ENCODE data around the gene CDH4.

Gene CDH4

DNA sequence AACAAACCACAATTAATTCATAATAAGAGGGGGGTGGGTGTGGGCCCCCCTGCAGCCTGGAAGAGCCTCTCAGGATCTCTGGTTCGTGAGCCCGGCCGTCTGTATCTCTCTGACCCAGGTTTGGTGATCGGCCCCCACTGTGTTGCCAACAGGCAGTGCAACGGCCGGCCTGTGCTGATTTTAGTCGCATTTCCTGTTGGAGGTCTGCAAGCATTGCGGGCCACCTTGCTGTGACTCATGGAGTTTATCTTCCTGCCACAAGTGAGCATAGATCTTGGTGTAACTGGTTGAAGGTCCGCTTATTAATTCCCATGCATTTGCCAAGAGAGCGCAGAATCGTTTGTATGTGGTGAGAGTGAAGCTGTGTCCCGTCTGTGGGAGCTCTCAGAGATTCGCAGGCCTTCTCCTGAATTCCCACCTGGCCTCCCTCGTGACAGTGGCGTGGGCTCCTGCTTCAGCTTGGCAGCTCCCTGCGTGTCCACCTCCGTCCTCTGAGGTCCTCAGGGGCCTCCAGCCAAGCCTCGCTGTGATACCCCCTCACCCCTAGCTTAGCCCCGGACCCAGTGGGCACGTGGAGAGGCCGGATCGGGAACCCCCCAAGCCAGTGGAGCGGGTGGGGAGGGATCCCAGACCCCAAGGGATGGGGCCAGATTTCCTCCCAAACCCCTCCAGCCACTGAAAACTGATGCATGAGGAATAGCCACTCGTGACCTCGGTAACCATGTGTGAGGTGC, 269.8 kb downstream of the CDH4 start:
- DNase-seq, result no peak

DNA sequence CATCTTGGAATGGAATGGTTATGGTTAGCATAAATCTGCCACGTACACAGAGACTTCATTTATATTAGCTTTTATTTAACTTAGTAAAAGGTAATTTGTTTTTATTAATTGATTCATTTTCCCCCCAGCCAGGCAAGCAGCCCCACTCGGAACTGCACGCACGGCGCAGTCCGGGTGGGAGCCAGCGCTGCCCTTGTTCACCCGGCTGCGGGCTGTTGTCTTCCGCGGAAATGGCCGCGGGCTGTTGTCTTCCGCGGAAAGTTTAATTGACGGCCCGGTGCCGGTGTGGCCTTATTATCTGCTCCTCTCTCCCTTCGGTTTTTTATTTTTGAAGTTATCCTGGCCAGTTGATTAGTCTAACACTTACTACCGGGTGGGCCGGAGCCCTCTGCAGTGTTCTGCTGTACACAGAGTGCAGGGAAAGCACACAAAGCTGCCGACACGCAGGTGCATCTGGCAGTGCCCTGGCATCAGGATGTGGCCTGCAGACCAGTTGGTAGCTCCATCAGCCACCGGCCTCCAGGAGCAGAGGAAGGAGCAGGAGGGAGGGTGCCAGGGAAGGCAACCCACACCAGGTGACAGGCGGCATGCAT, 270.5 kb downstream of the CDH4 start:
- no peak for DNase-seq

DNA sequence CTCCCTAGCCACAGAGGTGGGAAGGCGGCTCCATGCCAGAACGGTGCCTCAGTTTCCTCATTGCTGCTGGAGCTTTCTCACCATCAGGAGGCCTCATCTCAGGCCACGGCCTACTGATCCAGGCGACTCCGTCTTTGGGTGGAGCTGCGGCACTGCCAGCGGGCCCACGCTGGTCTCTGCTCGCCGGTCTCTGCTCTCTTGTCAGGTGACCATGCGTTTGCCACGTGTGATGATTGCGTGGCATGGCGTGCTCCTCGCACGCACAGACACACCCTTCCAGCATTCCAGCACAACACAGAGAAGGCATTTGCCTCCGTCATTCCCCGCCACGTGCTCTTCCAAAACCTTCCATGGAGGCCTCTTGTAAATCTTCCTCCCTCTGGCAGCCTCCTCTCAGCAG, 271.1 kb downstream of the CDH4 start:
- no peak for DNase-seq

DNA sequence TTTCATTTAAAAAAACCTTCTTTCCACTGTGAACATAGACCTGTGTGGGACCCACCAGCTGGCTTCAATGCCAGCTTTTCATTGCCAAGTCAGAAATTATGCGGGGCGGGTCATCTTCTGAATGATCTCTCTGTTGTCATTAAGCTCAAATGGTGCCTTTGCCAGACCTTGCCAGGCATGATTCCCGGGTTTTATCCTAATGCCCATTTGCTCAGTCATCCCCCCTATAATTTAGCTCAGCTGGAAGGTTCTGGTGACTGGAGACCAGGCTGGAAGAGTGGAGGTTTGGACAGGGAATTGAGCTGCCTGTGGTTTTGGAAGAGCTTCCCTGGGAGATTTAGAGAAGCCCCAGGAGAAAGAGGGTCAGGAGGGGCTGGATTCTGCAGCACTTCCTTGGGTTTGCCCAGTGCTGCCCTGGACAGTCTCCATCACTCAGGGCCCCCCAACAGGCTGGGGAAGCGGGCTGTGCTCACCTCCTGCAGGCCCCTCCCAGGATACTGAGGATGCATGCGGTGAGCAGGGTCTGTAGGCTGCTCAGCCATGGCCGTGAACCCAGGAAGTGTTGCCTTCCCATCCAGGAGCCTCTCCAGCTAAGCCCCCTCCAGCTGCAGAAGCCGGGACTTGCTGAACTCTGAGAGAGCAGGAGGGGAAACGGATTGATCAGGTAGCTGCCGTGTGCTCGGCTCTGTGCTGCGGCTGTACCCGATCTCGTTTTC, 273.0 kb downstream of the CDH4 start:
- DNase-seq, result no peak

DNA sequence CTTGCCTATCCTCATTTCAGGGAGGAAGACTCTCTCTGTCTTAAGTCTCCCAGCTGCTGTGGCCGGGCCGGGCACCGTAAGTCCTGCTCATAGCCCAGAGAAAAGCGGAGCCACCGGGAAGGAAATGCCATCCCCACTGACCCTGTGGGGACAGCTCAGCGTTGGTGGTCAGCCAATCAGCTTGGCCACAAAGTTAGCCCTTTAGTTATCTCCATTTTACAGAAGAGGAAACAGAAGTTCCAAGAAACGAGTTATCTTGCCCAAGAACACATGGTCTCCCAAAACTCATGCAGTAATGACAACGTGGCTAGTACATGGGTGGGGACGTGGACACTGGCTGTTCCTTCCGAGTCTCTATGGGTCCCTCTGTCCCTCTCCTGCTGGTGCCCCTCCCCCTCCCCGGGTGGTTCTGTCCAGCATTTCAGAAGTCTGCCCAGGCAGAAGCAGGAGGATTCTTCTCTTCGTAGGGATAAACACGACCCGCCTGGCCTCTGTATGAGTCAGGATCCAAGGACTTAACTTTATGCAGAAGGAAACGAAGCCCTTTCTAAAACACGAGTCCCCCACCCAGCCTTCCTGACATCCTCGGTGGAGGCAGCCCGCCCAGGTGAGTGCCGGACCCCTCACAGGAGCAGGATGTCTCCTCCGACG, 273.8 kb downstream of the CDH4 start:
- peak; percentile 21 for DNase-seq

DNA sequence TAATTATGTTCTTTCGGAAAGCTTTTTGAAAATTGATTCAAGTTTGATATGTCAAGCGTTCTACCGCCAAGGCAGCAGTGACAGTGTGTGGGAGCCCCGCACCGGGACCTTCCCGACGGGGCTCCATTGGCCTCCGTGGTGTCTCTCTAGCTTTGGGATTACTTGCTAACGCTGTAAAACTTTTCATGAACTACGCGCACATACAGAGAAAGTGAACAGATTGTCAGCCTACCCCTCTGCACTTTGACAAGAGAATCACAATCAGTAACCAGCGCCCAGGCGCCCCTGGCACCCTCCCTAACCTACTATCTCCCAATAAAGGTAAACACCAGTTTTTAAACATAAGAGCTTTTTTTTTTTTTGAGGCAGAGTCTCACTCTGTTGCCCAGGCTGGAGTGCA, 274.8 kb downstream of the CDH4 start:
- DNase-seq, result no peak

DNA sequence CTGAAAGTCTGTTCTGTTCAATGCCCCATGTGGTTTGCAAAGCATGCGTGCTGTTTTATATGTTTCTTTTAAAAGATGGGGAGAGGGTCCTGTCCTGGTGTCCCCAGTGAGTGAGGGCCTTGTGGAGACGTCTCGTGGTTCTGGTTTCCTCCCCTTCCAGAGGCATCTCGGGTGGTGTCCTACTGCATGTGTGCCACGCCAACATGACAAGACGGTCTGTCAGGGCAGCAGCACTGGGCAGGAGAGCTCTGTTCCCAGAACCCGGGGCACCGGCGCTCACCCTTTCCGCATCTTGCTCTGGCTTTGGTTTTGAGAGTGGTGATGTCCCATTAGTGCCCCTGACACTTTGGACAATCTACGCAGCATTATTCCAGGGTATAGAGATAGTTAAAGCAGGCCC, 275.6 kb downstream of the CDH4 start:
- DNase-seq, result no peak

DNA sequence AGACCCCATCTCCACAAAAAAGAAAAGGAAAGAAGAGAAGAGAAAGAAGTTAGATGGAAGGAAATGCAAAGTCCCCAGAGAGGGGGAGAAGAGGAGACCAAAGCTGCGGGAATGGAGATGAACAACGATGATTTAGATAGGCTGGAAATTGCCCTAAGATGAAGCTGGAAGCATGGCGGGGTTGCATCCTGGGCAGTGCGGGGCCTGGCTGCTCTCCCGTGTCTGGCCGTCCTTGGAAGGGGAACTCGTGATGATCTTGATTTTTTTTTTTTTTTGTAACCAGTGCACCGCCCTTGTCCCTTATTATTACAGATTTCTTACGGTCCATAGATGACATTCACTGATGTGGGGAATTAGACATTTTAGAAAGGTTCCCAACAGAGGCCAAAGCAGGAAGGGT, 276.5 kb downstream of the CDH4 start:
- DNase-seq, result no peak

DNA sequence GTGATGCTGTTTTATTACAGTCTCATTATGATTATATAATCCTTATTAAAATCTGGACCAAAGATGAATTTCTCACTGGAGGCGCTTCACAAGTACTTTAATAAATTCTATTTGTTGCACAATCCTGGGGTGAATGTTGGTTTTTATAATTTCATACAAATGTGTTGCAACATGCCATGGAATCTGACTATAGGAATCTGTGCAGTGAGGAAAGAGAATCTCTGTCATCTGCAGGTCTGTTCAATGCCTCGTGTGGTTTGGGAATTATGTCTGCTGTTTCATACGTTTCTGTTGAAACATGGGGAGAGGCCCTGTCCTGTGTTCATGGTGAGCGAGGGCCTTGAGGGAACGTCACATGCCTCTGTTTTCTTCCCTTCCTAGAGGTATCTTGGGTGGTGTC, 277.3 kb downstream of the CDH4 start:
- DNase-seq, result no peak

DNA sequence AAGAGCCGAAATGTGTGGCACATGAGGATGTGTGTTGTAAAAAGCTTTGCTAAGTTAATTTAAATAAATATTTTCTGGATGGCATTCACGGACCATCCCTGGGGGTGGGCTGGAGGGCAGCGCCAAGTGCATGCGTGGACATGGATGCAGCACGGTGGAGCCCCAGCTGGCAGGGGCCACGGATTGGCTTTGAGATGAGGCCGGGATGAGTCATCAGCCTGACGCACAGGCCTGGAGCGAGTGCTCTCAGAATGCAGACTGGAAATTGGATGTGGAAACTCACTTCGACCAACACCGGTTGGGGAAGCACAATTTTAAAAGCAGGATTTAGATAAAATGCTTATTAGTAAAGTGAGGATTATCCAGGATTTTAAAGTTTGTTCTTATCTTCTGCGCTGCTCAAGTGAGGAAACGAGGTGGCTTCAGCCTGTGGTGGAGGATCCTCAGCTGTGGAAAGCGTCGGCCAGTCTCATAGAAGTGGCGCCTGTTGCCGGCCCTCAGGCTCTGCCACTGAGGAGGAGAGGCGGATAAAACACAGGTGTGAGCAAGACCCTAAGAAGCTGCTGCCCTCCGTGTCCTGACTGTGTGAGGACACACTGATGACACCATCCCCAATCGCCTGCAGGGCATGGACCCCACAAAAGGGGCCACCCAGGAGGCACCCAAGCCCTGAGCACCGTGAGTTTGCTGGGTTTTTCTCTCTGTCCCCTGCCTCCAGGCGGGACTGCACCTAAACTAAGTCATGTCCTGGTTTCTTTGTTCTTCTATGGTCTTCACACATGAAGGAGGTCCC, 279.7 kb downstream of the CDH4 start:
- DNase-seq, result no peak

DNA sequence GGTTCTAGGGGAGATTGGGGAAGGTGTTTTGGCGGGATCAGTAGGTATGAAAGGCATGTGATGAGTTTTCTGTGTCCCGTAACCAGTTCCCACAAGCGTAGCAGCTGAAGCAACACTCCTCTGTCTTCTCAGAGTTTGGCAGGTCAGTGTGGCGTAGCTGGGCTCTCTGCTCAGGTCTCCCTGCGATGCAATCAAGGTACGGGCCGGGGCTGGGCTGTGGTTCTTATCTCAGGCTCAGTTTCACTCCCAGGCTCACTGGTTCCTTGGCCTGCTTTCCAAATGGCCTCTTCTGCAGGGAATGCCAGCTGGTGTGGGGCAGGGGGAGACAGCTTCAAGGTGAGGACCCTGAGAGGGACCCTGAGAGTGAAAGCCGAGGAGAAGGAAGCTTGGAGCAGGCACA, 280.7 kb downstream of the CDH4 start:
- DNase-seq, result no peak

DNA sequence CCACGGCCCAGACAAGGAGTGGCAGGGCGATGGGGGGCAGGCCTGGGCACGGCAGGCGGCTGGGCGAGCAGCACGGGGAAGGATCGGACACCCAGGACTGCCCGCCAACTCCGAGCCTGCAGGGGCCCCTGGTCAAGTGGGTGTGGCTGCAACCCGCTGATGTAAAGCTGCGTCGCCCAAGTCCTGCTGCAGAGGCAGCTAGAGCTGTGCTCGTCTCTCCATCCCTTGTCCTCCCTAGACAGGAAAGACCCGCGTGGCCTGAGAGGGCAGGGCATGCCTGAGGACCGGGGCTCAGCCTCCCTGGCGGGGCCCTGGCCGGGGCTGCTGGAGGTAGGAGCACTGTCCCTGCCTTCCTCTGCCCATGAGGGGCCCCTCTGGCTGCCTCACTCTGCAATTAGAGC, 281.2 kb downstream of the CDH4 start:
- no peak for DNase-seq

DNA sequence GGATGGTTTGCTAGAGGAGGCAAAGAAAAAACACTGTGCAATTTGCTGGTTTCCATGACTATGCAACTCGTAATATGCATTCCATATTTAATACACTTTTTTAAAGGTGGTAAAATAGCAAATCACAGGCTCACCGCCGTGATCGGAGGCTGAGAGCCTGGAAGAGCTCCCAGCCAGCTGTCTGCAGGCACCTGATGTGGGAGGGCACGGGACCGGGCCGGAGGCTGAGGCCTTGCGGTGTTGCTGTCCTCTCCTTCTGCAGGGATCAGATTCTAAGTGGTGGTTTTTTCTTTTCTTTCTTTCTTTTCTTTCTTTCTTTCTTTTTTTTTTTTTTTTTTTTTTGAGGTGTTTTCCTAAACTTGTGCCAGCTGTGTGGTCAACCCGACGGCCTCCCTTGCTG, 282.3 kb downstream of the CDH4 start:
- no peak for DNase-seq

DNA sequence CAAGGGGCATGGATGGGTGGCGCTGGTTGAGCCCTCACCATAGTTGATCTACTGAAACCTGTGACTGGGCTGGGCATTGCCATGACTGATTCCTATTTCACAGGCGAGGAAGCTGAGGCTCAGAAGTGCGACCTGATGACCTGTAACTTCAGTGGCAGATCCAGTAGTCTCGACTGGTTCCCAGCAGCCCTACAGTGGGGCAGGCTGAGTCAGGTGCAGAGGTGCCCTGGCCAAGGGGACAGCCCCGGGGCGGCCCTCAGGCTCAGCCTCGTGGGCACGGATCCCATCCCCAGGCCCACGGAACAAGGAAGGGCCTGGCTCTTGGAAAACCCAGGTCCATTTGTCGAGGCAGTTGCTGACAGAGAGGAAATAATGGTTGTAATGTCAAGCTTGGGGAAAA, 283.0 kb downstream of the CDH4 start:
- no peak for DNase-seq

DNA sequence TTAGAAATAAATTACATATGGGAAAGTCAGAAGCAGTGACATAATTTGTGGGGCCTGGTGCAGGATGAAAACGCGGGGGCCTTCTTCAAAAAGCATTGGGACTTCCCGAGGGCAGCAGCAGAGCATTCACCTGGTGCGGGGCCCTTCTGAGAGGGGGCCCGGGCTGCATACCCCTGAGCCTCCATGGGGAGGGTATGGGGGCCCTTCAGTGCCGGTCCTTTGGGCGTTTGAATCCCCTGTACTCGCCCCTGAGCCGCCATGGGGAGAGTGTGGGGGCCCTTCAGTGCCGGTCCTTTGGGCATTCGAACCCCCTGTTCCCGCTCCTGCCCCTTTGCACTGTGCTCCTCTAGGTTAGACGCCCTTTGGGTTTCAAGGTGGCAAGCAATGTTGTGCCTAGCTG, 283.5 kb downstream of the CDH4 start:
- no peak for DNase-seq

DNA sequence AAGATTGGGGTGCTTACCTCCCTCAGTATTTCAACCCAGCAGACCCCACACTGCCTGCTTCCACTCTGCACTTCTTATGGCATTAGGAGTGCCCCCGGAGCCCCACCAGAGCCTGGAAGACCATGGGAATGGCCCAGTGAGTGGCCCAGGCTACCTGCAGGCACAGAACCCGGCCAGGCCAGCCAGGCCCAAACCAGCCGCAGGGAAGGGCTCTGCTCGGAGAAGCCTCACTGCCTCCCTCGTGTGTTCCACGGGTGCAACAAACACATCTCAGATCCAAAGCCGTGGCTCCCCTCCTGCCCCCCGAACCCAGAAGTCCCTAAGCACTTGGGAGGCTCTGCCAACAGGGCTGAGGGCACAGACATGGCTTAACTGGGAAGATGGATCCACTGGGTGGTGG, 283.9 kb downstream of the CDH4 start:
- DNase-seq, result no peak

DNA sequence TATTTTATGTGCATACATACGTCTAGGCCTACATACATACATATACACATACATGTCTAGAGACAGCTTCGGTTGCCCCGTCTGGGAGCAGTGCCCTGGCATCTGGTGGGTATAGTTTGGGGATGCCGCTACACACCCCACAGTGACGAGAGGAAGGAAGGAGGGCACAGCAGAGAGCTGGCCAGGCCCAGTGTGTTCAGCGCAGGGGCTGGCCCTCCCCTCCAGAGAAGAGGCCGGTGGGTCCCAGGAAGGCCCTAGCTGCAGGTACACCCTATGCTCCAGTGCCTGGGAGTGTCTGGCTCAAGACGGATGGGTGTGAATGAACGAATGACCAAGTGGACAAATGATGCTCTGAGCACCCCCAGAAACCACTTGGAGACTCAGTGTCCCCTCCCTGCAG, 284.6 kb downstream of the CDH4 start:
- no peak for DNase-seq

DNA sequence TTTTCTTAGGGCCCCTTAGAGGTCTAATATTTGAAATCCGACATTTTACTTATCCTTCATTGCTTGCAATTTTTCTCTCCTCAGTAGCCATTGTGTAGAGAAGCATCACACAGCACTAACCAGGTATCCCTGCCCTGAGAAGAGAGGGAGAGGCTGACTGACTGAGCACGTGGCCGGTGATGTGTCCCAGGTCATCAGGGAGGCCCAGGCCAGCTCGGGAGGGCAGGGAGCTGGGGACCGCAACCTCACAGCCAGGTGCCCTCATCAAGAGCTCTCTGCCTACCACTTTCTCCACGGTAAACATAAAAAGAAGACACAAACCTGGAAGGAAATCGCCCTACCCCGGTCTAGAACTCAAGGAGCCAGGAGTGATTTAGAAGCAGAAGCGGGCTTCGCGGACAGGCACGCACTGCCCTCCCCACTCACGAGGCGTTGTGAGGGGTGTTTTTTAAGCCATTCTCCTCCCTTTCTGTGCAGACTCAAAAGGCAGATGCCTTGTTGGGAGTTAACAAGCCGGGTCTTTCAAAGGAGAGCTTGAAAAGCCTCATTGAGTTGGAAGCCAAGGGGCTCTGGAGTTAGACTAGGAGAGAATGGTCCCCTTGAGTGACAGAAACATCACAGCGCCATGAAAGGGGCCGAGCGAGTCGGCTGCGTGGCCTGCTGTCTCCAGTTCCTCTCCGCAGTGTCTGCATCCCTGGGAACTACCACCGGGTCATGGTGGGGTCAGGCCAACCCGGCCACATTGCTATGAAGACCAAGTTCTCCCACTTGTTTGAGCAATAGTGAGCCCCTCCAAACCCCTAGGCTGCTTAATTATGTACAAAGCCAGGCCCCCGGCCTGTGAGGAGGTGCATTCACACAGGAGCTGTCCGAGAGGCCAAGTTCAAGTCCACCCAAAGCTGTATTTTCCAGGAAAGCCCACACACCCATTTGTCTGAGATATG, 285.4 kb downstream of the CDH4 start:
- no peak for DNase-seq

DNA sequence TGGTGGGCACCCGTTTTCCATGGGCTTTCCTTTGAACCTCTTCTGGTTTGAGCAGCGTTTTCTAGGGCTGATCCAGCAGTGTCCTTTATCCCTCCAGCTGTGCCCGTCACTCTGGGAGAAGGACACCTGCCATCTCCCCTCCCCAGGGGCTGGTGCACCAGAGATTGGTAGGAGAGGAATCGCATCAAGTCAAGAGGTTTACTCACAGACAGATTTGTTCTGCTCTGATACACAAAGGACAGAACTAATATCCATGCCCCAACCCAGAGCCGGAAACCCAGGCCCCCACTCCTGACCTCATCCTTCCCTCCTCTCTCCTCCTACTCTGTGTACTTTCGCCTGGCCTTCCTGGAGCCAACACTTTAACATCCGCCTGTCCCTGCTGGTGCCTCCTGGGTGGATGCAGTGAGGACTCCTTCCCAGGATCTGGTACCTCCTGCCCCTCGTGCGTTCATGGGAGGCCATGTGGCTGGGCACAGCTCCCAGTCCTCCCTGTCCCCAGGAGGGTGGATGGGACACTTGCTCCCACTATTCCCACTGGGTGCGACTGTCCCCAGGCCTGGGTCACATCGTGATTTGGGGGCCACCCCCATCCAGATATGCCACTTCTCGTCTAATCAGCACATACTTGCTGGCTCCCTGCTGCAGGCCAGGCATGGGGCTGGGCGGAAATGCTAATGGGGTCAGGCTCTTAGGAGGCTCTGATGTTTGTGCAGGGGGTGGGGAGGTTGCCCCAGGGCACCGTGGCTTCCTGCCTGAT, 286.3 kb downstream of the CDH4 start:
- no peak for DNase-seq

DNA sequence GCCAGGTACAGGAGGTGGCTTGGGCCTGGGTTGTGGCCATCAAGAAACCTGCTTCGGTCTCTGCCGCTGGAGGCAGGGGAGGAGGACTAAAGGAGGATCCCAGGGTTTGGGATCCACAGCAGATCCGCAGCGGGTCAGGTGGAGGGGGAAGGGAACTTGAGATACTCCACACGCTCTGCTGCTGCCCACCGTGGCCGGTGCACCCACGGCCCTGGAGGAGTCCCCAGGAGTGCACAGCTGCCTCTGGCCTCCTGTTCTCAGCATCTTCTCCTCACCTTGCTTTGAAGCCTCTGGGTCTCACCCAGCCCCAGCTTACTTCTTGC, 286.8 kb downstream of the CDH4 start:
- DNase-seq, result no peak

All from fibroblast of skin of scalp (primary cell).